AG04450 (cell line): Measurements from ENCODE around the gene TIFAB. TPM values are rescaled to one million over a fixed set of nuclear protein-coding genes. Genes with fewer than 3 reads are reported as not detected.

Experiments used
- CTCF ChIA-PET: fragments of 300-600, 350-600 bp; formaldehyde crosslinking; extraction: SDS; loops from one replicate; lab custom pipeline; 2022; ENCODE audit warnings: antibody characterized with exemption, inconsistent platforms; lab: Charles Lee
- POLR2A ChIA-PET: fragments of 350-600 bp; formaldehyde crosslinking; extraction: SDS; loops from one replicate; lab custom pipeline; 2021; ENCODE audit warnings: antibody characterized with exemption, inconsistent platforms; lab: Yijun Ruan, JAX
- DNase-seq: peaks from one replicate; pipeline ENCODE4 v3.0.0-alpha.2; 2011; ENCODE audit warnings: low read depth, low spot score
- H3K27ac ChIP-seq: one replicate; pipeline ENCODE4 v1.5.1; 2012; ENCODE audit warnings: low read depth, low read length, control low read depth
- H3K27me3 ChIP-seq: one replicate; pipeline ENCODE4 v1.6.0; 2012; ENCODE audit warnings: low read length; ENCODE audit not compliant: control insufficient read depth, insufficient read depth
- H3K4me3 ChIP-seq: 2 replicates; pipeline ENCODE4 v1.5.1; 2011; ENCODE audit warnings: mild to moderate bottlenecking, low read depth, low read length, control low read depth
- H3K9me3 ChIP-seq: 2 replicates; pipeline ENCODE4 v1.5.1; 2012; ENCODE audit warnings: low read length; ENCODE audit not compliant: control insufficient read depth, insufficient read depth
- CTCF ChIP-seq: IDR thresholded peaks from 2 replicates; pipeline ENCODE4 v1.5.1; 2011; ENCODE audit warnings: low read depth, low read length, control low read depth, inconsistent platforms
- polyA plus RNA-seq: library from polyadenylated mRNA; depleted of rRNA; stranded (reverse); fragments of >200 nt; gene quantifications from 2 replicates; pipeline ENCODE4 v1.2.3, GENCODE V29; 2011

TIFAB gene
- polyA plus RNA-seq, 1 experiment = not detected

- peak overlapping the region; percentile 17; the same call in 1 of the 2 replicates for H3K4me3 ChIP-seq
- CTCF ChIA-PET = interaction anchor here (0.6 to 28.4 kb wide), 34 partner anchors 9 to 621 kb away, joined by 3 to 1313 read pairs (median 4); partner anchors contain the start of genes CXCL14 and TIFAB
Observed at GRCh38 chr5:135466178-135467050, 14.3 kb upstream of the TIFAB start.

GRCh38 chr5:135465391-135466122 lies 13.4 kb upstream of the TIFAB start:
- CTCF ChIA-PET = interaction anchor here (0.8 to 28.4 kb wide), 23 partner anchors 9 to 364 kb away, joined by 3 to 1313 read pairs (median 6); partner anchors contain the start of genes CXCL14 and TIFAB
- TF ChIP-seq CTCF = no peak
- DNase-seq = no peak
- POLR2A ChIA-PET = interaction anchor here (1.7 kb wide), 1 partner anchor 86 kb away, joined by 5 read pairs; no protein-coding TSS in a partner anchor
- H3K9me3 ChIP-seq = no peaks in the 10 kb centered on the region
- peaks cover 62% of the 10 kb centered on the region for H3K27me3 ChIP-seq
- H3K27ac ChIP-seq = no peak overlapping the region
- no peak overlapping the region for H3K4me3 ChIP-seq

More at GRCh38 chr5:135466178-135467050, 14.3 kb upstream of the TIFAB start:
- Histone ChIP-seq H3K27ac (no peak overlapping the region), H3K9me3 (no peaks in the 10 kb centered on the region), H3K27me3 (peaks cover 58% of the 10 kb centered on the region)
- POLR2A ChIA-PET = interaction anchor here (0.6 to 1.7 kb wide), 2 partner anchors 82 to 85 kb away, joined by 3 to 5 read pairs; no protein-coding TSS in a partner anchor
- peak; percentile 87 for TF ChIP-seq CTCF
- no peak for DNase-seq

GRCh38 chr5:135462304-135462703 lies 10.2 kb upstream of the TIFAB start:
- Histone ChIP-seq H3K27ac (no peak overlapping the region), H3K9me3 (no peaks in the 10 kb centered on the region; the same call in 1 of the 2 replicates), H3K4me3 (no peak overlapping the region), H3K27me3 (peaks cover 61% of the 10 kb centered on the region)
- ChIA-PET POLR2A (no interaction called here), CTCF (interaction anchor here (1.5 to 28.4 kb wide), 3 partner anchors 13 to 96 kb away, joined by 4 to 1313 read pairs (median 6); no protein-coding TSS in a partner anchor)
- peak; percentile 64 for TF ChIP-seq CTCF
- no peak for DNase-seq

- no peak for TF ChIP-seq CTCF
- DNase-seq = no peak
- no peak overlapping the region for H3K4me3 ChIP-seq
- H3K27ac ChIP-seq = no peak overlapping the region
- ChIA-PET CTCF (interaction anchor here (0.9 to 28.4 kb wide), 7 partner anchors 13 to 369 kb away, joined by 3 to 1313 read pairs (median 4); no protein-coding TSS in a partner anchor), POLR2A (no interaction called here)
- no peaks in the 10 kb centered on the region; the same call in 1 of the 2 replicates for H3K9me3 ChIP-seq
- peaks cover 55% of the 10 kb centered on the region for H3K27me3 ChIP-seq
Observed at GRCh38 chr5:135461481-135462151, 9.5 kb upstream of the TIFAB start.
